ENCODE data around the gene TMED5.

Gene TMED5

DNA sequence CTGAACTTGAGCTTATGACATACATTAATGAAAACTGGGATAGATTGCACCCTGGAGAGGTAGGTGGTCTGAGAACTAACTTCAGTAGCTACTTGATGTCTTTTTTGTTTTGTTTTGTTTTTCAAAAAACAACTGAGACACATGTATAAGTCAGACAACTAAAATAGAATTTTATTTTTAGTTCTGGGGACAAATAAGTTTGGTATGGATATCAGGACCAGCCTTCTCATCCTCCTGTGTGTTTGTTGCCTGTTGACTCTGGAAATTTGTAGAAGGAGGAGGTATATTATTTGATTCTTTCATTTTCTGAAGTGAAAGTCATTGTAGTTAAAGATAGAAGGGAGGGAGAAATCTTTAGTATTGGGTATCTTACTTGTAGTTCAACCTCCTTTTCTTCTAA is 59.6 kb downstream of the TMED5 start:
- DNase-seq (ENCODE audit: low read depth): no peak

DNA sequence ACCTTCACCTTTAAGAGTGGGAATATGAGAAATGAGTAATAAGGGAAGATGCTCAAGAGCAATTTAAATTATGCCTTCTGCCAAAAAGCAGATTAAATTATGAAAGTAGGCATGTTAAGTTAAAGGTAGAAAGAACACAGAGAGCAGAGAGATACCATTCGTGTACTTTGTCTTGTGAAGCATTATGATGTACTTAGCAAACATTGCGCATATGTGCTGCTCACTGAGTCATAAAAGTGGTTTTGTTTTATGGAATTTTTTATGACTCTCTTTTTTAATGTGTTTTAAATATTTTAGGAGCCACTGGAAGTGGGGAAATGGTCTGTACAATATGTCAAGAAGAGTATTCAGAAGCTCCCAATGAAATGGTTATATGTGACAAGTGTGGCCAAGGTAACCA is 65.8 kb downstream of the TMED5 start:
- no peak for DNase-seq (ENCODE audit: low read depth)

DNA sequence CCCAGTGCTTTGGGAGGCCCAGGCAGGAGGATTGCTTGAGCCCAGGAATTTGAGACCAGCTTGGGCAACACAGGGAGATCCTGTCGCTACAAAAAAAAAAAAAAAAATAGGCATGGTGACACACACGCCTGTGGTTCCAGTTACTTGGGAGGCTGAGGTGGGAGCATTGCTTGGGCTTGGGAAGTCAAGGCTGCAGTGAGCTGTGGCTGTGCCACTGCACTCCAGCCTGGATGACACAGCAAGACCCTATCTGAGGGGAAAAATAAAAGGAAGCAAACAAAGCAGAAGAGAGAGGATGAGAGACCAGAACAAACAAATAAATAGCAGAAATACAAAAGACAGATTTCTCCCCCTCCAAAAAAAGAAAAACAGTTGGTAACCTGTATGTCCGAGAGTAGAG is 67.1 kb downstream of the TMED5 start:
- no peak for DNase-seq (ENCODE audit: low read depth)

DNA sequence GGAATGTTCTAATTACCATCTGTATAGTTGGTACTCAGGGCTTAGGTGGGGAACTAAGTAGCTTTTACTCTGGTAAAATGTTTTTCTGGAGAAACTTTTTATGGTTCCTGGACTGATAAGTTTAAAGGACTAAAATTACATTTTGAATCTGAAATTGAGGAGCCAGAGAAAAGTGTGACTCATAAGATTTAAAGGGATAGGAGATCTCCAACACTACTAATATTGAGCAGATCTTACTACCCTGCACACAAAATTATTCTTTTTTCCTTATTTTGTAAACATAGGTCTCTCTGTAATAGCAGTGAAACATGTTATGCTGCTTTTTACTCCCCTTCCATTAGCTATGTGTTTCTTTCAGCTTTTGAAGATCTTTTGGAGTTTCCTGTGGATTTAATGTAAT is 68.7 kb downstream of the TMED5 start:
- no peak for DNase-seq (ENCODE audit: low read depth)

DNA sequence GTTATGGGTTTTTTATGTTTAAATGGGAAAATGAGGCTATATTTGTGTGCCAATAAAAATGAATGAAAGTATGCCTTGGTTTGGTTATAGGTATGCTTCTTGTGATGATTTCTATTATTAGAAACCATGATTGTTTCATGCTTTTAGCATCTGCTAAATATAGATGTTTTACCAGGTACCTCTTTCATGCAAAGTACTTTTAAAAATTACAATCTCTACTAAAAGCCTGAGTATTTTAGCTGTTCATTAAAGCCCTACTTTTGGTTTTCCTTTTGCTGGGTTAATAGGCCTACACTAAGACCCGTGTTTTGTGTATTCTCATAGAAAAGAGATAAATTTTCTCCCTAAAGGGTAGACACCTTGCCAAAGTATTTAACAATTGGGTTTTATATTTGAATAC is 69.1 kb downstream of the TMED5 start:
- DNase-seq (ENCODE audit: low read depth): no peak

DNA sequence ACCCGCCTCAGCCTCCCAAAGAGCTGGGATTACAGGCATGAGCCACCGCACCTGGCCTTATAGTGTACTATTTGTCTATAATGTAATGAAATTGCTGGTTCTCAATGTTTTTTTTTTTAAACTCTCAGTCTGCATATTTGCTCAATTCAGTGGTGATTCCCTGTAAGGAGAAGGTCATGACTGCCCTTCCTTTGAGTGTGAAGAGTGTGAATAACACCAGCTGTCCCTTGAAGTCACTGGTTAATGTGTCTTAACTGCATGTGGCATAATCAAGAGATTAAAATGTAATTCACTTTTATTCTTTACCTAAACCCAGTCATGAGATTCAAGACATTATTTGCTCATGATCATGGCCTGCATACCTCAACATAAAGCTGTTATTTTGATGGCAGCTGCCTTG is 70.6 kb downstream of the TMED5 start:
- DNase-seq (ENCODE audit: low read depth): no peak

DNA sequence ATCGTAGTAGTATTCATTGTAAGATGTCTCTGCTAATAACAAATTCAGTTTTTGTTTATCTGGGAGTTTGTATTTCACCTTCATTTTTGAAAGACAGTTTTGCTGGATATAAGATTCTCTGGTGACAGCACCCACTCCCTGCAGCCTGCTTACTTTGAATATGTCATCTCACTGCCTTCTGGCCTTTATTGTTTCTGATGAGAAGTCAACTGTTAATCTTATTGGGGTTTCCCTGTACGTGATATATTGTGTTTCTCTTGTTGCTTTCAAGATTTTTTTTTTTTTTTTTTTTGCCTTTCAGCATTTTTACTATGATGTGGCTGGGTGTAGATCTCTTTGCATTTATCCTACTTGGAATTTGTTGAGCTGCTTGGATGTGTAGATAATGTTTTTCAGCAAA is 71.9 kb downstream of the TMED5 start:
- DNase-seq (ENCODE audit: low read depth): no peak

DNA sequence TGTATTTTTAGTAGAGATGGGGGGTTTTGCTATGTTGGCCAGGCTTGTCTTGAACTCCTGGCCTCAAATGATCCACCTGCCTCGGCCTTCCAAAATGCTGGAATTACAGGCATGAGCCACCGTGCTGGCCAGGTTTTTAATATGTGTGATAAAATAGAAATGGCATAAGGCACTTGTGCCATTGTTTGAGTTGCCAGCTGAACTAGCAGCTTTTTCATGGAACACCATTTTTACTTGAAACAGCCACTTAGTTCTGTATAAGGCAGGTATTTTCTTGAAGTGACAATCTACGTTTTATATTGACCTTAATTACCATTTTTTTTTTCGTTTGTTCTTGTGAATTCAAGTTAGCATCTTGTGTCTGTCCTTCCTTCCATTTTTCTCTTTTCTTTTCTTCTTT is 72.8 kb downstream of the TMED5 start:
- no peak for DNase-seq (ENCODE audit: low read depth)

DNA sequence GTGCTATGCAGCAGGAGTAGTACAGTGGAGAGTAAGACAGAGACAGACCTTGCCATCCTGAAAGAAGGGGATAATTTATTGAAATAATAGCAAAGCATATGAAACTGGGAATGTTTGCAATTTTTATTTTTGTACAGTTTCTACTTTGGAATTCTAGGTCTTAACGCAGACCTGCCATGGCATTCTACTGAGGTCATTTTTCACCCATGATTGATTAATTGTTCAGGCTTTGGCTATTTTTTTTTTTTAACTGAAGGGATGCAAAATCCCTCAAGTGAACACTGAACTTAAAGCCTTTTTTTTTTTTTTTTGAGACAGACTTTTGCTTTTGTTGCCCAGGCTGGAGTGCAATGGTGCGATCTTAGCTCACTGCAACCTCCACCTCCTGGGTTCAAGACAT is 74.0 kb downstream of the TMED5 start:
- DNase-seq (ENCODE audit: low read depth): no peak

DNA sequence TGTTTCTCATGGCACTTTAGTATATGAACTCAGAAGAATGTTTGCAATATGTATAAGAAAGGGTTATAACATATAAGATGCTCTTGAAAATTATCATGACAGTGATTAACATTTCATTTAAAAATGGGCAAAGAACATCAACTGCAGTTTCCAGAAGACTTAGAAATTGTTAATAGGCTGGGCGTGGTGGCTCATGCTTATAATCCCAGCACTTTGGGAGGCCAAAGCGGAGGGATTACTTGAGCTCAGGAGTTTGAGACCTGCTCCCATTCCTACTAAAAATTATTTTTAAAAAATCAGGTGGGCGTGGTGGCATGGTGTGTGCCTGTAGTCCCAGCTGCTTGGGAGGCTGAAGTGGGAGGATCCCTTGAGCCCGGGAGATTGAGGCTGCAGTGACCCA is 78.1 kb downstream of the TMED5 start:
- no peak for DNase-seq (ENCODE audit: low read depth)
